Mucosa of descending colon (tissue), 3 donors: ENCODE measurements around the gene CISH. TPM values are rescaled to one million over a fixed set of nuclear protein-coding genes. Genes with fewer than 3 reads are reported as not detected.

ENCODE experiments used
- ATAC-seq: fragments of 200-7000 bp; cut with Tn5 transposase; one replicate; pipeline ENCODE4 v1.9.1; 2020; ENCODE audit warnings: mild to moderate bottlenecking, moderate library complexity
- DNase-seq, 3 donors: peaks; one replicate each; pipeline ENCODE4 v3.0.0-alpha.2; 2020
- H3K36me3 ChIP-seq: fragments of 200-600 bp; one replicate; pipeline ENCODE4 v1.8.0; 2021; ENCODE audit warnings: low read depth, mild to moderate bottlenecking
- H3K4me1 ChIP-seq: fragments of 200-600 bp; one replicate; pipeline ENCODE4 v1.8.0; 2021; ENCODE audit warnings: low read depth, mild to moderate bottlenecking
- H3K4me3 ChIP-seq: fragments of 200-600 bp; one replicate; pipeline ENCODE4 v1.8.0; 2021; ENCODE audit warnings: mild to moderate bottlenecking
- H3K9me3 ChIP-seq: fragments of 200-600 bp; one replicate; pipeline ENCODE4 v1.8.0; 2021; ENCODE audit warnings: mild to moderate bottlenecking
- intact Hi-C, 2 donors: fragments of 100-400 bp; cut with DNase I in 1 of 2; cut with micrococcal nuclease in 1 of 2; formaldehyde crosslinking; loops; one replicate each; pipeline versions ENCODE4 v1.11.0 to v1.11.1; 2022; cut with DNase I, micrococcal nuclease
- total RNA-seq, 3 donors: library from RNA; stranded (reverse); fragmentation: NEBNext Ultra II Directional in 2 of 3; extraction: Animal tissue kit (Norgen Biotek cat#: 25700) in 2 of 3; gene quantifications; one replicate each; pipeline versions ENCODE4 v1.2.1 to v1.2.4, GENCODE V29; 2021 to 2023
- TF ChIP-seq, protein P1 (sequence below): fragments of 200-600 bp; IDR thresholded peaks from one replicate; pipeline ENCODE4 v1.8.0; 2022; ENCODE audit warnings: antibody characterized with exemption, mild to moderate bottlenecking
- donor health status: DM: no; HTN: no; CAD: no; lungs with moderate emphysema.
- donor health status: DM: no; HTN: no; CAD: no.
- donor health status: DM: no; HTN: yes; CAD: no.

The CISH gene
- total RNA-seq, 3 donors from 2014 or later: 12.7 to 21.4 (median 19.2) TPM

DNA sequence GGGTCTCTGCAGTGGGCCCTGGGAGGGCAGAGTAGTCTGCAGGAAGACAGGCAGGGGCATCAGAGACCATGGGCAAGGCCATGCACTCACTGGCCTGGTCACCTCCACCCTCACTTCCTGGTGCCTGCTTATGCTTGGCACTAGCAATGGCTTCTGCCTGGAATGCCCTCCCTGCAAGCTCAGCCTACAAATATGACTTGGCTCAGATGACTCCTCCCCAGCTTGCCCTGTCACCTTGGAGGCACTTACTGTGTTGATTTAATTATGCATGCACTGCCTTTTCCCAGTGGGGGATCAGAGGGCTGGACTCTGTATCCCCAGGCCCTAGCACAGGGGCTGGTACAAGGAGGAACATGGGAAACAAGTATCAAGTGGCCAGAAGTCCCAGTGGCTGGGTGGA lies 51.9 kb downstream of the CISH start:
- ATAC-seq: peak; percentile 11
- Histone ChIP-seq H3K9me3 (no peaks in the 10 kb centered on the region), H3K4me1 (no peaks in the 10 kb centered on the region), H3K4me3 (no peak overlapping the region), H3K36me3 (no peaks in the 10 kb centered on the region)
- TF ChIP-seq, protein P1, sequence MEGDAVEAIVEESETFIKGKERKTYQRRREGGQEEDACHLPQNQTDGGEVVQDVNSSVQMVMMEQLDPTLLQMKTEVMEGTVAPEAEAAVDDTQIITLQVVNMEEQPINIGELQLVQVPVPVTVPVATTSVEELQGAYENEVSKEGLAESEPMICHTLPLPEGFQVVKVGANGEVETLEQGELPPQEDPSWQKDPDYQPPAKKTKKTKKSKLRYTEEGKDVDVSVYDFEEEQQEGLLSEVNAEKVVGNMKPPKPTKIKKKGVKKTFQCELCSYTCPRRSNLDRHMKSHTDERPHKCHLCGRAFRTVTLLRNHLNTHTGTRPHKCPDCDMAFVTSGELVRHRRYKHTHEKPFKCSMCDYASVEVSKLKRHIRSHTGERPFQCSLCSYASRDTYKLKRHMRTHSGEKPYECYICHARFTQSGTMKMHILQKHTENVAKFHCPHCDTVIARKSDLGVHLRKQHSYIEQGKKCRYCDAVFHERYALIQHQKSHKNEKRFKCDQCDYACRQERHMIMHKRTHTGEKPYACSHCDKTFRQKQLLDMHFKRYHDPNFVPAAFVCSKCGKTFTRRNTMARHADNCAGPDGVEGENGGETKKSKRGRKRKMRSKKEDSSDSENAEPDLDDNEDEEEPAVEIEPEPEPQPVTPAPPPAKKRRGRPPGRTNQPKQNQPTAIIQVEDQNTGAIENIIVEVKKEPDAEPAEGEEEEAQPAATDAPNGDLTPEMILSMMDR: no peak
- intact Hi-C loops: no loop called here
- no peak for DNase-seq

DNA sequence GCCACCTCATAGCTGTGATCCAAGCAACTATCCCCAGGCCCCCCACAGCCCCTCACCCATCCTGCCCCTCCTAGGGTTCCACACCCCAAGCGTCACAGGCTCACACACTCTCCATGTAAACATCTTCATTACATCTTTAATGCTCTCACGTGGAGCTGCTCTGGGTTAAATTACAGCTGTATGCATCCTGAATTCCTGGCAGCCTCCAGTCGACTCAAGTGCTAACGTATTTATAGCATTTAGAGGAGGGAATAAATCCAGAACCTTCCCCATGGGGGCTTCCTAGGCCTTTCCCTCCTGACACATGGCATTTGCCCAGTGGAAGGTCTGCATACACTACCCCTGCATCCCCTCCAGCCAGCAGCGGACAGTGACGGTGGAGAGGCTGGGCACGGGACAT lies 53.7 kb downstream of the CISH start:
- no peak overlapping the region for H3K4me3 ChIP-seq
- intact Hi-C loops: no loop called here
- no peaks in the 10 kb centered on the region for H3K4me1 ChIP-seq
- ATAC-seq: no peak
- H3K36me3 ChIP-seq: no peaks in the 10 kb centered on the region
- no peaks in the 10 kb centered on the region for H3K9me3 ChIP-seq
- TF ChIP-seq, protein P1: no peak
- no peak for DNase-seq

DNA sequence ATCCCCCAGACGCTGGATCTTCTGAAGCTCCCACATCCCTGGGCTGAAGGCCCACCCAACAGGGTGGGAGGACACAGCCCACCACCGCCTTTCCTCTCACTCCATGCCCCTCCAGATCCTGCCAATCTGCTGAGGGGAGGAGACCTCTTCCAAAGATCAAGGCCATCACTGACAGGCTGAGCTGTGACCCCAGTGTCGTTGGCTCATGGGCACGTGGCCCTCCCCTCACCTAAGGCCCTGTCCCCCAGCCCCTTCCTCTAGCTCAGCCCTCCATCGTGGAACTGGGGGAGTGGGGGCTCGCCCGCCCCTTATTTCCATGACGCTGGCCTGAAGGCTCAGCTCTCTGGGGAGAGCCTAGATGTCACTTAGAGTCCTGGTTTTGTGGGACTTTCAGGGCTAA lies 54.5 kb downstream of the CISH start:
- ATAC-seq: no peak
- Histone ChIP-seq H3K4me1 (no peaks in the 10 kb centered on the region), H3K4me3 (no peak overlapping the region), H3K9me3 (no peaks in the 10 kb centered on the region), H3K36me3 (no peaks in the 10 kb centered on the region)
- TF ChIP-seq, protein P1: no peak
- no peak for DNase-seq
- intact Hi-C loops: no loop called here

Other genes starting within 250 kb of the CISH start
- gene CACNA2D2, start 108.1 kb downstream of the CISH start, total RNA-seq: 1 to 10 TPM; 1.5 to 4.9 (median 3.8) TPM
- gene C3orf18, start 44.0 kb downstream of the CISH start, total RNA-seq: 10 to 100 TPM in 1 of 3 donors, 1 to 10 TPM in 2; 1.5 to 14.1 (median 2.5) TPM
- gene HEMK1, start 42.3 kb downstream of the CISH start, total RNA-seq: 10 to 100 TPM; 19.7 to 29.9 (median 22.6) TPM
- 10 to 100 TPM; 21.5 to 33.5 (median 25.5) TPM for gene MAPKAPK3, start 5.4 kb upstream of the CISH start, total RNA-seq
- gene DOCK3, start 63.2 kb upstream of the CISH start, total RNA-seq: 1 to 10 TPM in 1 of 3 donors, under 1 TPM in 2; 0.17 to 6.1 (median 0.20) TPM